Mucosa of stomach (tissue), 1 donor: ENCODE results near the gene SORCS2.

ENCODE experiments used
- H3K27me3 ChIP-seq: one replicate; pipeline ENCODE4 v1.7.0; 2013; ENCODE audit warnings: mild to moderate bottlenecking, low read length; ENCODE audit not compliant: control insufficient read depth, insufficient read depth
- H3K36me3 ChIP-seq: one replicate; pipeline ENCODE4 v1.7.0; 2013; ENCODE audit warnings: low read length; ENCODE audit not compliant: control insufficient read depth, insufficient read depth
- H3K4me1 ChIP-seq: one replicate; pipeline ENCODE4 v1.7.0; 2013; ENCODE audit warnings: mild to moderate bottlenecking, low read length; ENCODE audit not compliant: control insufficient read depth, insufficient read depth
- H3K4me3 ChIP-seq: one replicate; pipeline ENCODE4 v1.7.0; 2013; ENCODE audit warnings: low read length
- H3K9ac ChIP-seq: one replicate; pipeline ENCODE4 v1.7.0; 2013; ENCODE audit warnings: mild to moderate bottlenecking, low read length, moderate library complexity
- H3K9me3 ChIP-seq: one replicate; pipeline ENCODE4 v1.7.0; 2013; ENCODE audit warnings: mild to moderate bottlenecking, low read length, moderate library complexity; ENCODE audit not compliant: control insufficient read depth
- donor health status: Pancreatic carcinoma.

SORCS2 gene

GRCh38 chr4:7722766-7723387, 530.5 kb downstream of the SORCS2 start:
- Histone ChIP-seq H3K9me3 (no peaks in the 10 kb centered on the region), H3K4me3 (no peak overlapping the region), H3K4me1 (peaks cover 3% of the 10 kb centered on the region), H3K36me3 (no peaks in the 10 kb centered on the region), H3K27me3 (peaks cover 22% of the 10 kb centered on the region), H3K9ac (no peak overlapping the region)

- Histone ChIP-seq H3K9ac (no peak overlapping the region), H3K27me3 (peaks cover 17% of the 10 kb centered on the region), H3K4me1 (peaks cover 3% of the 10 kb centered on the region)
Measured at GRCh38 chr4:7723625-7724024, 531.3 kb downstream of the SORCS2 start.

DNA sequence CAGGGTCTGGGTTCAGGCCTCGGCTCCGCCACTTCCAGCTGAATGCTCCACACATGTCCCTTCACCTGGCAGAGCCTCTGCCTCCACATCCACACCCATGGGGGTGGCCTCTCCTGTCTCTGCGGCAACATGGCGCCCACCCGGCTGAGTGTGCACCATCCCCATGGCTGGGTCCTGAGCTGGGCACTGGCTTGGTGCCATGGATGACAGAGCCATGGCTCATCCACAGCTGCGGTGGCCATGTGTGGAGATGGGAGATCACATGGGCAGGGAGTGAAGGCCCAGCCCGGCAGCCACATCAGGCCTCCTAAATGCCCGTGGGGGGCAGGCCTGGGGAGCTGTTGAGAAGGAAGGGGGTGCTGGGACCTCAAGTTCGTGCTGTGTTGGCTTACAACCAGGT, 533.6 kb downstream of the SORCS2 start:
- no peaks in the 10 kb centered on the region for H3K9me3 ChIP-seq
- H3K4me3 ChIP-seq, result no peak overlapping the region
- no peaks in the 10 kb centered on the region for H3K4me1 ChIP-seq
- H3K36me3 ChIP-seq, result no peaks in the 10 kb centered on the region
- no peaks in the 10 kb centered on the region for H3K27me3 ChIP-seq
- no peak overlapping the region for H3K9ac ChIP-seq

More at GRCh38 chr4:7723625-7724024, 531.3 kb downstream of the SORCS2 start:
- H3K4me3 ChIP-seq, result no peak overlapping the region
- H3K9me3 ChIP-seq, result no peaks in the 10 kb centered on the region
- H3K36me3 ChIP-seq, result no peaks in the 10 kb centered on the region

- Histone ChIP-seq H3K36me3 (no peaks in the 10 kb centered on the region), H3K4me3 (no peak overlapping the region), H3K27me3 (no peaks in the 10 kb centered on the region), H3K4me1 (no peaks in the 10 kb centered on the region), H3K9me3 (no peaks in the 10 kb centered on the region), H3K9ac (no peak overlapping the region)
Measured at GRCh38 chr4:7726665-7727413, 534.5 kb downstream of the SORCS2 start.

DNA sequence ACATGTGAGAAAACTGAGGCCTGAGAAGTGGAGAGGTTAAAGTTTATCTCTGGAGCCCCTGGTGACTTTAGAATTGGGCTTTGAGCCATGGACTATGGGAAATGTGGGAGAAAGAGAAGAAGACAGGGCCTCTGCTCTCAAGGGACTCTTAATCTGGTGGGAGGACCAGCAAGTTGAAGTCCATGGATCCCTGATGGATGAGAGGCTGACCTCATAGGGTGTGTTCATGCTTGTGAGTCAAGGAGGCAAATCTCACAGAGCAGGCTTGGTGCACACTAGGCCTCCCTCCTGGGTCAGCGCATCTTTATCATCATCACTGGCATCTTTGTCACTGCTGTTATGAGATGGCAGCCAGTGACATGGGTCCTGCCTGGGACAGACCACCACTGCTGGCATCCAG, 535.4 kb downstream of the SORCS2 start:
- Histone ChIP-seq H3K9me3 (no peaks in the 10 kb centered on the region), H3K4me3 (no peak overlapping the region), H3K9ac (no peak overlapping the region), H3K4me1 (no peaks in the 10 kb centered on the region), H3K36me3 (no peaks in the 10 kb centered on the region), H3K27me3 (no peaks in the 10 kb centered on the region)

- Histone ChIP-seq H3K4me1 (no peaks in the 10 kb centered on the region), H3K27me3 (peaks cover 4% of the 10 kb centered on the region), H3K9ac (no peak overlapping the region), H3K9me3 (no peaks in the 10 kb centered on the region), H3K36me3 (no peaks in the 10 kb centered on the region), H3K4me3 (no peak overlapping the region)
Measured at GRCh38 chr4:7731437-7731836, 539.1 kb downstream of the SORCS2 start.

DNA sequence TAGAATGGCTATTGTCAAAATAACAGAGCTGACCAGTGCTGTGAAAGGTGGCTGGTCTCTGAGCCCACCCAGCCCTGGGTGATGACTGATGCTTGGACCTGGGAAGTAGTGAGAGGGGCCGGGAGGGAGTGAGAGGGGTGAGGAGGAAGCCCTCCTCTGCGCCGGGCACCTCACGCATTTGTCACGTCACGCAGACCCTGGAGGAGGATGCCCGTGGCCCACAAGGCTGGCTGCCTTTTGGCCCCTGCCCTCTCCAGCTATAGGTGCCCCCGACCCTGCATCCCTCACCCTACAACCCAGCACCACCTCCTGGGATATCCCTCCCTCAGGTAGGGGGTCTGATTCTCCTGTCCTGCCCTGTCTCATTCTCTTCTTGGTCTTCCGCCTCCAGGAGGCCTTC, 539.9 kb downstream of the SORCS2 start:
- Histone ChIP-seq H3K9ac (no peak overlapping the region), H3K9me3 (no peaks in the 10 kb centered on the region), H3K4me3 (no peak overlapping the region), H3K4me1 (no peaks in the 10 kb centered on the region), H3K36me3 (no peaks in the 10 kb centered on the region), H3K27me3 (peaks cover 4% of the 10 kb centered on the region)

- peaks cover 4% of the 10 kb centered on the region for H3K27me3 ChIP-seq
- no peaks in the 10 kb centered on the region for H3K4me1 ChIP-seq
- no peaks in the 10 kb centered on the region for H3K36me3 ChIP-seq
- no peaks in the 10 kb centered on the region for H3K9me3 ChIP-seq
- no peak overlapping the region for H3K9ac ChIP-seq
- H3K4me3 ChIP-seq, result no peak overlapping the region
Measured at GRCh38 chr4:7733201-7733600, 540.9 kb downstream of the SORCS2 start.

DNA sequence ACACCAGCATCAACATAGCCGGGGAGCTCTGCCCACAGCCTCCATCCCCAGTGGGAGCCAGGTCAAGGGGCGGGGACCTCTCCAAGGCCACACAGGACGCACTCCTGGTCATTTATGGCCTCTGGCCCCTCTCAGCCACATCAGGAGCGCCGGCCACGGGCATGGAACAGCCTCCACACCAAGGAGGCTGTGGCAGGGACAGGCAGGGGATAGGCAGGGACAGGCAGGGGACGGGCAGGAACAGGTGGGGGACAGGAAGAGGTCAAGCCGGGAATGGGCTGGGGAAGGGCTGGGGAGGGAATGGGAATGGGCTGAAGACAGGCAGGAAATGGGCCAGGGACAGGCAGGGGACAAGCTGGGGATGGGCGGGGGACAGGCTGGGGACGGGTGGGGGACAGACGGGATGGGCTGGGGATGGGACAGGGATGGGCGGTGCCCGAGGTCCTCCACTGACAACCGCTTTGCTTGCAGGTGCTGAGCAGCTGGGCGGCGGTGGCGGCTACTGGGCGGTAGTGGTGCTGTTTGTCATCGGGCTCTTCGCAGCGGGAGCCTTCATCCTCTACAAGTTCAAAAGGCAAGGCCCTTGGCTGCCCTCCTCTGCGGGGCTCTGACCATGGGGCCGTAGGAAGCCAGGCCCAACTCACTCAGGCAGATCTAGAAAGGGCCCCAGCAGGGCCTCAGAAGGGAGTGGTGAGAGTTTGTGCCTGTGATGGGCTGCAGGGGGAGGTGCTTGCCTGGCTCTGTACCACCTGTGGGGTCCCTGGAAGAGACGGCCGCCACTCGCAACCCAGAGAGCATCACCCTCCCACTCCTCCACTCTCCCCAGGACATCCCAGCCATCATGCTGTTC, 541.7 kb downstream of the SORCS2 start:
- Histone ChIP-seq H3K27me3 (peaks cover 4% of the 10 kb centered on the region), H3K9me3 (no peaks in the 10 kb centered on the region), H3K4me1 (no peaks in the 10 kb centered on the region), H3K36me3 (no peaks in the 10 kb centered on the region), H3K4me3 (no peak overlapping the region), H3K9ac (no peak overlapping the region)

DNA sequence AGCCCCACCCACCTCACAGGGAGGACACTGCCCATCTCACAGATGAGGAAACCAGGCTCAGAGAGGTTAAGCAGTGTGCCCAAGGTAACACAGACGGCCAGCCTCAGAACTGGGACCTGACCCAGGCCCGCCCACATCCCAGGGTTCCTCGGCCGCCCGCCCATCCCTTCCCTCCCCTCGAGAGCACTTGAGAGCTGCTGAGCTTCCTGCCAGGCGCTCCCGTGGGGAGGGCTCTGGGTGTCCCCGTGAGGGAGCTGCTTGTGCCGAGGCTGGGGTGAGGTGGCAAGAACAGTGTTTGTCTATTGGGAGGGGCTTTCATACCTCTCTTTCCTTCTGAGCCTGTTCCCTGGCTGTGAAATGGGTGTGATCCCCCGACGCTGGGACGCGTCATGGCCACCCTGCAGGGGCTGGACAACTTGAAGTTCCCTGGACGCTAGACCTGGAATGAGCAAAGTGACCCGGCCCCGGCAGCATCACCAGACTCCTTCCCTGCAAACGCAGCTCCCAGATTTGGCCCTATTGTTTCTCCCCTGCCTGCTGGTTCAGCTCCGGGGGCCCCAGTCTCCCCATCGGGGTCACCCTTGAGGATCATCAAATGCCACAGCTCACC, 542.4 kb downstream of the SORCS2 start:
- Histone ChIP-seq H3K27me3 (peaks cover 4% of the 10 kb centered on the region), H3K4me3 (no peak overlapping the region), H3K9ac (no peak overlapping the region), H3K36me3 (no peaks in the 10 kb centered on the region), H3K9me3 (no peaks in the 10 kb centered on the region), H3K4me1 (no peaks in the 10 kb centered on the region)

GRCh38 chr4:7735395-7735794, 543.1 kb downstream of the SORCS2 start:
- no peaks in the 10 kb centered on the region for H3K4me1 ChIP-seq
- no peaks in the 10 kb centered on the region for H3K9me3 ChIP-seq

DNA sequence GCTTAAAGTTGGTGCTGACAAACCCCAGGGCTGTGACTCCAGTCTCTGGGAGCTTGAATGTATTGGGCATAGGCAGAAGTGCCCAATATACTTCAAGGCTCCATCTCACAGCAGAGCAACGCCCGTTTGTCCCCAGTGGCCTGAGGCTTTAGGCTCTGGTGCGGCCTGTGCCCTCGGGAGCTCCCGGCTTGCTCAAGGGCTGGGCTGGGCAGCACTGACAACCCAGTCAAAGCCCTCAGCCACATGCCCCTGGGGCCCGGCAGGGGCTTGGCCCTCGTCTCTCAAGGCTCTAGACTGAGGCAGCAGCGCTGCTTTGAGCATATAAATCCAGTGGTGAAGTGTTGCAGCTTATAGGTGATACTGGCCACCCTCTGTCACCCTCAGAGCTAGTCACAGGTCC, 543.6 kb downstream of the SORCS2 start:
- H3K4me1 ChIP-seq, result no peaks in the 10 kb centered on the region
- no peak overlapping the region for H3K4me3 ChIP-seq
- no peak overlapping the region for H3K9ac ChIP-seq
- peaks cover 4% of the 10 kb centered on the region for H3K27me3 ChIP-seq
- H3K36me3 ChIP-seq, result no peaks in the 10 kb centered on the region
- H3K9me3 ChIP-seq, result no peaks in the 10 kb centered on the region

More at GRCh38 chr4:7735395-7735794, 543.1 kb downstream of the SORCS2 start:
- Histone ChIP-seq H3K27me3 (peaks cover 4% of the 10 kb centered on the region), H3K9ac (no peak overlapping the region), H3K36me3 (no peaks in the 10 kb centered on the region), H3K4me3 (no peak overlapping the region)
